HCT116 (cell line): Measurements from ENCODE around the gene HTN3. TPM values are rescaled to one million over a fixed set of nuclear protein-coding genes. Genes with fewer than 3 reads are reported as not detected.

Experiments
- ATAC-seq: fragments of 200-7000 bp; cut with Tn5 transposase; 2 replicates; pipeline ENCODE4 v1.9.1; 2020; ENCODE audit warnings: mild to moderate bottlenecking, moderate library complexity
- BruUV-seq: library from RNA; stranded (reverse); fragments of 400-500 nt; replicated peaks from 2 replicates; lab custom pipeline; 2021; lab: Mats Ljungman, UMichigan
- CTCF ChIA-PET: fragments of 300-600 bp; sonication (Branson Sonifier 250); formaldehyde crosslinking; loops from one replicate; lab custom pipeline; 2021; ENCODE audit warnings: antibody characterized with exemption; lab: Charles Lee
- POLR2A ChIA-PET: fragments of 300-600, 350-600 bp; sonication (Branson Sonifier 250); formaldehyde crosslinking; loops from one replicate; lab custom pipeline; 2021; ENCODE audit warnings: antibody characterized with exemption; lab: Charles Lee
- RAD21 ChIA-PET, 2 experiments: fragments of 300-600 bp; sonication (Branson Sonifier 250); formaldehyde crosslinking; loops; one replicate each; lab custom pipeline; 2023; ENCODE audit warnings: low total read pairs in 2 of 2; ENCODE audit not compliant: uncharacterized antibody in 2 of 2, unreplicated experiment in 2 of 2, low non-redundant PET in 1 of 2; lab: Charles Lee
- DNase-seq: peaks from one replicate; pipeline ENCODE4 v3.0.0-alpha.2; 2010; ENCODE audit warnings: low read depth, low spot score
- H2AFZ ChIP-seq: fragments of 200-600 bp; shearing (Covaris generic), sonication (generic); 2 replicates; pipeline ENCODE4 v1.6.1; 2017; ENCODE audit warnings: low read depth, mixed run types, mixed read lengths, antibody characterized with exemption, low read length; ENCODE audit not compliant: poor library complexity, severe bottlenecking
- H3K27ac ChIP-seq: 2 replicates; pipeline ENCODE4 v1.5.1; 2012; ENCODE audit warnings: low read depth, low read length
- H3K27me3 ChIP-seq: fragments of 200-600 bp; sonication (generic); 2 replicates; pipeline ENCODE4 v1.6.1; 2016; ENCODE audit warnings: mixed run types, low read length, mixed read lengths; ENCODE audit not compliant: insufficient read depth
- H3K36me3 ChIP-seq, 2 experiments: fragments of 200-500 bp in 1 of 2; fragments of 200-600 bp in 1 of 2; sonication (Bioruptor generic) in 1 of 2; sonication (generic) in 1 of 2; 2 replicates each; pipeline versions ENCODE4 v1.5.1 to v1.6.1; 2014 to 2016; ENCODE audit warnings: low read length in 2 of 2, inconsistent platforms in 1 of 2, mixed read lengths in 1 of 2, mixed run types in 1 of 2; ENCODE audit not compliant: insufficient read depth in 2 of 2, control insufficient read depth in 1 of 2
- H3K4me1 ChIP-seq, 2 experiments: fragments of 200-600 bp in 1 of 2; sonication (generic) in 1 of 2; 2 replicates each; pipeline versions ENCODE4 v1.5.1 to v1.6.1; 2012 to 2017; ENCODE audit warnings: low read length in 2 of 2, inconsistent platforms in 1 of 2, mild to moderate bottlenecking in 1 of 2, mixed read lengths in 1 of 2, mixed run types in 1 of 2, moderate library complexity in 1 of 2; ENCODE audit not compliant: insufficient read depth in 2 of 2, control insufficient read depth in 1 of 2
- H3K4me2 ChIP-seq: fragments of 200-600 bp; sonication (generic); 2 replicates; pipeline ENCODE4 v1.6.1; 2017; ENCODE audit warnings: mixed run types, low read length, mixed read lengths
- H3K4me3 ChIP-seq, 2 experiments: fragments of 200-600 bp in 1 of 2; sonication (generic) in 1 of 2; replicated peaks in 1 of 2; 2 replicates each; pipeline ENCODE4 v1.5.1; 2011 to 2016; ENCODE audit warnings: low read length in 2 of 2, control low read depth in 1 of 2, low read depth in 1 of 2, mild to moderate bottlenecking in 1 of 2, mixed read lengths in 1 of 2, mixed run types in 1 of 2
- H3K79me2 ChIP-seq: fragments of 200-600 bp; sonication (generic); 2 replicates; pipeline ENCODE4 v1.6.1; 2017; ENCODE audit warnings: mild to moderate bottlenecking, mixed run types, low read length, moderate library complexity, mixed read lengths; ENCODE audit not compliant: insufficient read depth
- H3K9ac ChIP-seq: fragments of 200-600 bp; sonication (generic); 2 replicates; pipeline ENCODE4 v1.6.1; 2016; ENCODE audit warnings: low read length, mixed read lengths
- H3K9me2 ChIP-seq: fragments of 200-600 bp; sonication (generic), shearing (Covaris generic); 2 replicates; pipeline ENCODE4 v1.6.1; 2017; ENCODE audit warnings: mixed run types, mild to moderate bottlenecking, moderate library complexity; ENCODE audit not compliant: insufficient read depth
- H3K9me3 ChIP-seq, 2 experiments: fragments of 200-500 bp in 1 of 2; fragments of 200-600 bp in 1 of 2; sonication (Bioruptor generic) in 1 of 2; sonication (generic) in 1 of 2; 2 replicates each; pipeline ENCODE4 v1.6.1; 2014 to 2017; ENCODE audit warnings: low read length in 2 of 2, mixed read lengths in 2 of 2, inconsistent platforms in 1 of 2, low read depth in 1 of 2, mild to moderate bottlenecking in 1 of 2, mixed run types in 1 of 2, moderate library complexity in 1 of 2; ENCODE audit not compliant: control insufficient read depth in 1 of 2, insufficient read depth in 1 of 2
- H4K20me1 ChIP-seq: fragments of 200-600 bp; sonication (generic), shearing (Covaris generic); 2 replicates; pipeline ENCODE4 v1.6.1; 2017; ENCODE audit warnings: mixed run types, mild to moderate bottlenecking, moderate library complexity; ENCODE audit not compliant: insufficient read depth
- CEBPB ChIP-seq: IDR thresholded peaks from 2 replicates; pipeline ENCODE4 v1.6.1; 2012; ENCODE audit warnings: low read depth
- ELF1 ChIP-seq: IDR thresholded peaks from 2 replicates; pipeline ENCODE4 v1.6.1; 2012; ENCODE audit warnings: low read depth, borderline replicate concordance
- EZH2phosphoT487 ChIP-seq: fragments of 200-600 bp; IDR thresholded peaks from 2 replicates; pipeline ENCODE4 v1.6.1; 2018; ENCODE audit warnings: antibody characterized with exemption, borderline replicate concordance
- REST ChIP-seq: IDR thresholded peaks from 2 replicates; pipeline ENCODE4 v1.6.1; 2012; ENCODE audit warnings: low read depth
- SRF ChIP-seq: IDR thresholded peaks from 2 replicates; pipeline ENCODE4 v1.6.1; 2012; ENCODE audit warnings: low read depth
- YY1 ChIP-seq: IDR thresholded peaks from 2 replicates; pipeline ENCODE4 v1.6.1; 2011; ENCODE audit warnings: low read length, low read depth, moderate library complexity, mild to moderate bottlenecking; ENCODE audit not compliant: insufficient replicate concordance; ENCODE audit errors: extremely low read depth
- ZNF274 ChIP-seq: fragments of 200-500 bp; sonication (Bioruptor generic); IDR thresholded peaks from 2 replicates; pipeline ENCODE4 v1.6.1; 2014; ENCODE audit warnings: mild to moderate bottlenecking, low read depth, low read length, inconsistent platforms
- intact Hi-C: fragments of 100-400 bp; cut with micrococcal nuclease; formaldehyde crosslinking; loops from 2 replicates; pipeline ENCODE4 v1.10.0; 2022
- total RNA-seq: library from RNA; stranded (reverse); gene quantifications from one replicate; pipeline ENCODE4 v1.2.1, GENCODE V29; 2021; ENCODE audit not compliant: unreplicated experiment

The HTN3 gene
- total RNA-seq, 1 experiment from 2014 or later, result not detected

GRCh38 chr4:70080205-70080604, 51.9 kb downstream of the HTN3 start:
- H3K4me3 ChIP-seq, result no peak overlapping the region
- no peak for TF ChIP-seq ELF1
- TF ChIP-seq REST, result no peak
- no peak for TF ChIP-seq CEBPB
- no peak for TF ChIP-seq ZNF274
- no peak for TF ChIP-seq YY1
- no peak for TF ChIP-seq EZH2phosphoT487
- no peak for TF ChIP-seq SRF
- no peaks in the 10 kb centered on the region for H3K27me3 ChIP-seq
- RAD21 ChIA-PET, result no interaction called here
- no peaks in the 10 kb centered on the region for H3K4me1 ChIP-seq
- H3K9me2 ChIP-seq, result no peaks in the 10 kb centered on the region
- intact Hi-C loops, result no loop called here
- H3K9ac ChIP-seq, result no peak overlapping the region
- no peaks in the 10 kb centered on the region for H3K9me3 ChIP-seq
- POLR2A ChIA-PET, result no interaction called here
- CTCF ChIA-PET, result no interaction called here
- no peaks in the 10 kb centered on the region for H3K79me2 ChIP-seq
- no peak for DNase-seq
- BruUV-seq, result no TSS peak
- H3K4me2 ChIP-seq, result no peak overlapping the region
- no peaks in the 10 kb centered on the region for H4K20me1 ChIP-seq
- no peak overlapping the region for H3K27ac ChIP-seq
- ATAC-seq, result no peak
- H3K36me3 ChIP-seq, result no peaks in the 10 kb centered on the region
- H2AFZ ChIP-seq, result peak overlapping the region; percentile 22

Other genes starting within 250 kb of the HTN3 start
- not detected for gene SULT1E1, start 168.3 kb upstream of the HTN3 start, total RNA-seq
- gene CSN1S1, start 97.4 kb upstream of the HTN3 start, total RNA-seq, result not detected
- gene CSN2, start 62.7 kb upstream of the HTN3 start, total RNA-seq, result not detected
- not detected for gene STATH, start 32.5 kb upstream of the HTN3 start, total RNA-seq
- not detected for gene HTN1, start 22.0 kb downstream of the HTN3 start, total RNA-seq
- not detected for gene PRR27, start 125.8 kb downstream of the HTN3 start, total RNA-seq
- gene ODAM, start 167.3 kb downstream of the HTN3 start, total RNA-seq, result not detected
- not detected for gene FDCSP, start 197.7 kb downstream of the HTN3 start, total RNA-seq
- gene CSN3, start 214.1 kb downstream of the HTN3 start, total RNA-seq, result not detected